GM23338 (cell line): ENCODE results near the gene TRIM13.

Source experiments
- CREB1 ChIP-seq: fragments of 250-450 bp; sonication (Bioruptor Pico); IDR thresholded peaks from 2 replicates; pipeline ENCODE4 v1.5.0; 2020; ENCODE audit warnings: low read depth, mild to moderate bottlenecking, moderate library complexity
- EZH2 ChIP-seq: fragments of 200-600 bp; sonication (generic); IDR thresholded peaks from one replicate; pipeline ENCODE4 v1.8.0; 2017; ENCODE audit warnings: antibody characterized with exemption, mild to moderate bottlenecking, low read depth; ENCODE audit not compliant: unreplicated experiment
- EZH2phosphoT487 ChIP-seq: fragments of 200-600 bp; sonication (generic); IDR thresholded peaks from one replicate; pipeline ENCODE4 v1.8.1; 2018; ENCODE audit warnings: antibody characterized with exemption; ENCODE audit not compliant: unreplicated experiment
- JUNB ChIP-seq: IDR thresholded peaks from one replicate; pipeline ENCODE4 v1.6.1; 2016; ENCODE audit warnings: antibody characterized with exemption; ENCODE audit not compliant: unreplicated experiment
- POLR2AphosphoS5 ChIP-seq: IDR thresholded peaks from 2 replicates; pipeline ENCODE4 v1.6.1; 2016; ENCODE audit warnings: antibody characterized with exemption, low read depth
- REST ChIP-seq: IDR thresholded peaks from one replicate; pipeline ENCODE4 v1.6.1; 2018; ENCODE audit warnings: antibody characterized with exemption; ENCODE audit not compliant: unreplicated experiment
- STAT1 ChIP-seq: IDR thresholded peaks from one replicate; pipeline ENCODE4 v1.6.1; 2016; ENCODE audit warnings: antibody characterized with exemption; ENCODE audit not compliant: unreplicated experiment
- TF ChIP-seq, protein P1 (sequence below), 2 experiments: fragments of 200-600 bp in 1 of 2; sonication (generic) in 1 of 2; conservative IDR thresholded peaks; 2 replicates each; pipeline versions ENCODE4 v1.5.1 to v1.6.1; 2016 to 2017; ENCODE audit warnings: antibody characterized with exemption in 2 of 2, low read depth in 2 of 2, mild to moderate bottlenecking in 2 of 2, moderate library complexity in 1 of 2
- TF ChIP-seq, protein P2 (sequence below): fragments of 250-450 bp; sonication (Bioruptor Pico); IDR thresholded peaks from 2 replicates; pipeline ENCODE4 v1.5.0; 2020; ENCODE audit warnings: mild to moderate bottlenecking, moderate library complexity

DNA sequence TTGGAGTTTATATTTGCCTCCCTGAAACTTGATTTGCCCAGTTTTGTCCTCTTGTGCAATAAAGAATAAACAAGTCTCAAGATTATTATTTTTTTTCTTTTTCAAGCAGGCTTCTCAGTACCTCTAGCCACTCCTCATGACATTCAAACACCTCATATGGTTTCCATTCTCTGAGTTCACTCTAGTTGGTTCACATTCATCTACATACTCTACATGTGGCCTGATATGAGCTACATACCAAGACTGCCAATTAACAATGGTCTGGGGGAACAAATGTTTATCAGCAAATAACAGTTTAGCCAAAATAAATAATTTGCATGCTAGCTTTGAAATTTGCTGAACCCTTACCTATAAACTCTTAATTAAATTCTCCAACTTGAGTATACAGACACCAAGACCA lies 40.9 kb downstream of the TRIM13 start:
- TF ChIP-seq, protein P1, sequence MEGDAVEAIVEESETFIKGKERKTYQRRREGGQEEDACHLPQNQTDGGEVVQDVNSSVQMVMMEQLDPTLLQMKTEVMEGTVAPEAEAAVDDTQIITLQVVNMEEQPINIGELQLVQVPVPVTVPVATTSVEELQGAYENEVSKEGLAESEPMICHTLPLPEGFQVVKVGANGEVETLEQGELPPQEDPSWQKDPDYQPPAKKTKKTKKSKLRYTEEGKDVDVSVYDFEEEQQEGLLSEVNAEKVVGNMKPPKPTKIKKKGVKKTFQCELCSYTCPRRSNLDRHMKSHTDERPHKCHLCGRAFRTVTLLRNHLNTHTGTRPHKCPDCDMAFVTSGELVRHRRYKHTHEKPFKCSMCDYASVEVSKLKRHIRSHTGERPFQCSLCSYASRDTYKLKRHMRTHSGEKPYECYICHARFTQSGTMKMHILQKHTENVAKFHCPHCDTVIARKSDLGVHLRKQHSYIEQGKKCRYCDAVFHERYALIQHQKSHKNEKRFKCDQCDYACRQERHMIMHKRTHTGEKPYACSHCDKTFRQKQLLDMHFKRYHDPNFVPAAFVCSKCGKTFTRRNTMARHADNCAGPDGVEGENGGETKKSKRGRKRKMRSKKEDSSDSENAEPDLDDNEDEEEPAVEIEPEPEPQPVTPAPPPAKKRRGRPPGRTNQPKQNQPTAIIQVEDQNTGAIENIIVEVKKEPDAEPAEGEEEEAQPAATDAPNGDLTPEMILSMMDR (conservative IDR thresholded peaks at IDR 0.05; ENCODE audit: low read depth in 2 of 2) = no peak
- no peak for TF ChIP-seq EZH2
- TF ChIP-seq EZH2phosphoT487 = no peak
- TF ChIP-seq POLR2AphosphoS5 = no peak
- TF ChIP-seq REST = no peak
- TF ChIP-seq STAT1 = no peak
- no peak for TF ChIP-seq CREB1 (CRISPR knock-in tag)
- TF ChIP-seq, protein P2, sequence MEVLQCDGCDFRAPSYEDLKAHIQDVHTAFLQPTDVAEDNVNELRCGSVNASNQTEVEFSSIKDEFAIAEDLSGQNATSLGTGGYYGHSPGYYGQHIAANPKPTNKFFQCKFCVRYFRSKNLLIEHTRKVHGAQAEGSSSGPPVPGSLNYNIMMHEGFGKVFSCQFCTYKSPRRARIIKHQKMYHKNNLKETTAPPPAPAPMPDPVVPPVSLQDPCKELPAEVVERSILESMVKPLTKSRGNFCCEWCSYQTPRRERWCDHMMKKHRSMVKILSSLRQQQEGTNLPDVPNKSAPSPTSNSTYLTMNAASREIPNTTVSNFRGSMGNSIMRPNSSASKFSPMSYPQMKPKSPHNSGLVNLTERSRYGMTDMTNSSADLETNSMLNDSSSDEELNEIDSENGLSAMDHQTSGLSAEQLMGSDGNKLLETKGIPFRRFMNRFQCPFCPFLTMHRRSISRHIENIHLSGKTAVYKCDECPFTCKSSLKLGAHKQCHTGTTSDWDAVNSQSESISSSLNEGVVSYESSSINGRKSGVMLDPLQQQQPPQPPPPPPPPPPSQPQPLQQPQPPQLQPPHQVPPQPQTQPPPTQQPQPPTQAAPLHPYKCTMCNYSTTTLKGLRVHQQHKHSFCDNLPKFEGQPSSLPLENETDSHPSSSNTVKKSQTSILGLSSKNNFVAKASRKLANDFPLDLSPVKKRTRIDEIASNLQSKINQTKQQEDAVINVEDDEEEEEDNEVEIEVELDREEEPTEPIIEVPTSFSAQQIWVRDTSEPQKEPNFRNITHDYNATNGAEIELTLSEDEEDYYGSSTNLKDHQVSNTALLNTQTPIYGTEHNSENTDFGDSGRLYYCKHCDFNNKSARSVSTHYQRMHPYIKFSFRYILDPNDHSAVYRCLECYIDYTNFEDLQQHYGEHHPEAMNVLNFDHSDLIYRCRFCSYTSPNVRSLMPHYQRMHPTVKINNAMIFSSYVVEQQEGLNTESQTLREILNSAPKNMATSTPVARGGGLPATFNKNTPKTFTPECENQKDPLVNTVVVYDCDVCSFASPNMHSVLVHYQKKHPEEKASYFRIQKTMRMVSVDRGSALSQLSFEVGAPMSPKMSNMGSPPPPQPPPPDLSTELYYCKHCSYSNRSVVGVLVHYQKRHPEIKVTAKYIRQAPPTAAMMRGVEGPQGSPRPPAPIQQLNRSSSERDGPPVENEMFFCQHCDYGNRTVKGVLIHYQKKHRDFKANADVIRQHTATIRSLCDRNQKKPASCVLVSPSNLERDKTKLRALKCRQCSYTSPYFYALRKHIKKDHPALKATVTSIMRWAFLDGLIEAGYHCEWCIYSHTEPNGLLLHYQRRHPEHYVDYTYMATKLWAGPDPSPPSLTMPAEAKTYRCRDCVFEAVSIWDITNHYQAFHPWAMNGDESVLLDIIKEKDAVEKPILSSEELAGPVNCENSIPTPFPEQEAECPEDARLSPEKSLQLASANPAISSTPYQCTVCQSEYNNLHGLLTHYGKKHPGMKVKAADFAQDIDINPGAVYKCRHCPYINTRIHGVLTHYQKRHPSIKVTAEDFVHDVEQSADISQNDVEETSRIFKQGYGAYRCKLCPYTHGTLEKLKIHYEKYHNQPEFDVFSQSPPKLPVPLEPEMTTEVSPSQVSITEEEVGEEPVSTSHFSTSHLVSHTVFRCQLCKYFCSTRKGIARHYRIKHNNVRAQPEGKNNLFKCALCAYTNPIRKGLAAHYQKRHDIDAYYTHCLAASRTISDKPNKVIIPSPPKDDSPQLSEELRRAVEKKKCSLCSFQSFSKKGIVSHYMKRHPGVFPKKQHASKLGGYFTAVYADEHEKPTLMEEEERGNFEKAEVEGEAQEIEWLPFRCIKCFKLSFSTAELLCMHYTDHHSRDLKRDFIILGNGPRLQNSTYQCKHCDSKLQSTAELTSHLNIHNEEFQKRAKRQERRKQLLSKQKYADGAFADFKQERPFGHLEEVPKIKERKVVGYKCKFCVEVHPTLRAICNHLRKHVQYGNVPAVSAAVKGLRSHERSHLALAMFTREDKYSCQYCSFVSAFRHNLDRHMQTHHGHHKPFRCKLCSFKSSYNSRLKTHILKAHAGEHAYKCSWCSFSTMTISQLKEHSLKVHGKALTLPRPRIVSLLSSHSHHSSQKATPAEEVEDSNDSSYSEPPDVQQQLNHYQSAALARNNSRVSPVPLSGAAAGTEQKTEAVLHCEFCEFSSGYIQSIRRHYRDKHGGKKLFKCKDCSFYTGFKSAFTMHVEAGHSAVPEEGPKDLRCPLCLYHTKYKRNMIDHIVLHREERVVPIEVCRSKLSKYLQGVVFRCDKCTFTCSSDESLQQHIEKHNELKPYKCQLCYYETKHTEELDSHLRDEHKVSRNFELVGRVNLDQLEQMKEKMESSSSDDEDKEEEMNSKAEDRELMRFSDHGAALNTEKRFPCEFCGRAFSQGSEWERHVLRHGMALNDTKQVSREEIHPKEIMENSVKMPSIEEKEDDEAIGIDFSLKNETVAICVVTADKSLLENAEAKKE (CRISPR knock-in tag) = no peak
- no peak for TF ChIP-seq JUNB
